H9 (cell line): ENCODE measurements around the gene DCC. TPM values are rescaled to one million over a fixed set of nuclear protein-coding genes. Genes with fewer than 3 reads are reported as not detected.

Source experiments
- DNase-seq: peaks from one replicate; pipeline ENCODE4 v3.0.0-alpha.2; 2017
- H2AFZ ChIP-seq: one replicate; pipeline ENCODE4 v1.6.1; 2013; ENCODE audit warnings: mild to moderate bottlenecking, low read length, control low read depth, moderate library complexity
- H2AK5ac ChIP-seq: 2 replicates; pipeline ENCODE4 v1.6.1; 2013; ENCODE audit warnings: low read length, control low read depth, mixed read lengths; ENCODE audit not compliant: insufficient read length
- H2BK120ac ChIP-seq: one replicate; pipeline ENCODE4 v1.6.1; 2013; ENCODE audit warnings: low read depth, mild to moderate bottlenecking, low read length, control low read depth, inconsistent platforms; ENCODE audit not compliant: poor library complexity, severe bottlenecking
- H2BK12ac ChIP-seq: 2 replicates; pipeline ENCODE4 v1.6.1; 2013; ENCODE audit warnings: low read length, control low read depth, mixed read lengths, low read depth; ENCODE audit not compliant: insufficient read length
- H2BK15ac ChIP-seq: 2 replicates; pipeline ENCODE4 v1.6.1; 2013; ENCODE audit warnings: low read depth, low read length, control low read depth
- H2BK20ac ChIP-seq: one replicate; pipeline ENCODE4 v1.6.1; 2013; ENCODE audit warnings: low read depth, mild to moderate bottlenecking, low read length, control low read depth, inconsistent platforms; ENCODE audit not compliant: poor library complexity, severe bottlenecking
- H2BK5ac ChIP-seq: 2 replicates; pipeline ENCODE4 v1.6.1; 2013; ENCODE audit warnings: low read length, control low read depth, mixed read lengths; ENCODE audit not compliant: insufficient read length
- H3K14ac ChIP-seq: 2 replicates; pipeline ENCODE4 v1.6.1; 2013; ENCODE audit warnings: low read length, control low read depth; ENCODE audit not compliant: insufficient read depth
- H3K18ac ChIP-seq: 2 replicates; pipeline ENCODE4 v1.6.1; 2013; ENCODE audit warnings: low read depth, mild to moderate bottlenecking, mixed read lengths, low read length, control low read depth; ENCODE audit not compliant: insufficient read length
- H3K23ac ChIP-seq: 2 replicates; pipeline ENCODE4 v1.6.1; 2013; ENCODE audit warnings: low read length, control low read depth, mixed read lengths, low read depth; ENCODE audit not compliant: insufficient read length
- H3K23me2 ChIP-seq: 2 replicates; pipeline ENCODE4 v1.6.1; 2013; ENCODE audit warnings: low read depth, mild to moderate bottlenecking, mixed read lengths, low read length, control low read depth; ENCODE audit not compliant: insufficient read length, poor library complexity, severe bottlenecking
- H3K27ac ChIP-seq: 2 replicates; pipeline ENCODE4 v1.5.1; 2013; ENCODE audit warnings: low read length, control low read depth, mixed read lengths, low read depth; ENCODE audit not compliant: insufficient read length
- H3K27me3 ChIP-seq: 2 replicates; pipeline ENCODE4 v1.6.1; 2013; ENCODE audit warnings: low read length, control low read depth, inconsistent platforms; ENCODE audit not compliant: insufficient read depth
- H3K4ac ChIP-seq: 2 replicates; pipeline ENCODE4 v1.6.1; 2013; ENCODE audit warnings: low read depth, mild to moderate bottlenecking, control low read depth, inconsistent platforms, low read length, moderate library complexity
- H3K4me1 ChIP-seq: 2 replicates; pipeline ENCODE4 v1.6.1; 2013; ENCODE audit warnings: low read length, control low read depth, inconsistent platforms; ENCODE audit not compliant: insufficient read depth
- H3K4me2 ChIP-seq: 2 replicates; pipeline ENCODE4 v1.6.1; 2013; ENCODE audit warnings: low read length, control low read depth, mixed read lengths; ENCODE audit not compliant: insufficient read length, insufficient read depth
- H3K56ac ChIP-seq: 2 replicates; pipeline ENCODE4 v1.6.1; 2013; ENCODE audit warnings: low read depth, mild to moderate bottlenecking, mixed read lengths, low read length, control low read depth; ENCODE audit not compliant: insufficient read length
- H3K79me1 ChIP-seq: 2 replicates; pipeline ENCODE4 v1.6.1; 2013; ENCODE audit warnings: low read depth, mild to moderate bottlenecking, moderate library complexity, low read length, control low read depth, inconsistent platforms; ENCODE audit not compliant: insufficient read depth, poor library complexity, severe bottlenecking
- H3K79me2 ChIP-seq: 2 replicates; pipeline ENCODE4 v1.6.1; 2013; ENCODE audit warnings: low read length, control low read depth, inconsistent platforms; ENCODE audit not compliant: insufficient read depth
- H3K9ac ChIP-seq: 2 replicates; pipeline ENCODE4 v1.6.1; 2013; ENCODE audit warnings: low read length, control low read depth, mixed read lengths; ENCODE audit not compliant: insufficient read length; ENCODE audit errors: extremely low read depth
- H3K9me3 ChIP-seq: one replicate; pipeline ENCODE4 v1.6.1; 2013; ENCODE audit warnings: low read depth, low read length, inconsistent platforms; ENCODE audit not compliant: control insufficient read depth
- H3T11ph ChIP-seq: one replicate; pipeline ENCODE4 v1.6.1; 2013; ENCODE audit warnings: mild to moderate bottlenecking, low read length, control low read depth, inconsistent platforms
- H4K20me1 ChIP-seq: one replicate; pipeline ENCODE4 v1.6.1; 2013; ENCODE audit not compliant: control insufficient read depth, insufficient read length, insufficient read depth
- H4K5ac ChIP-seq: 2 replicates; pipeline ENCODE4 v1.6.1; 2013; ENCODE audit warnings: low read depth, mild to moderate bottlenecking, mixed read lengths, low read length, control low read depth; ENCODE audit not compliant: insufficient read length
- H4K8ac ChIP-seq: replicated peaks from 2 replicates; pipeline ENCODE4 v1.6.1; 2013; ENCODE audit warnings: low read length, control low read depth, mixed read lengths, low read depth; ENCODE audit not compliant: insufficient read length
- H4K91ac ChIP-seq: 2 replicates; pipeline ENCODE4 v1.6.1; 2013; ENCODE audit warnings: low read depth, mild to moderate bottlenecking, moderate library complexity, mixed read lengths, low read length, control low read depth; ENCODE audit not compliant: insufficient read length
- H3K27ac Mint-ChIP-seq, 3 experiments: 2 replicates in 2 of 3; 3 replicates in 1 of 3; pipeline ENCODE4 v1.8.0; 2020 to 2021; ENCODE audit warnings: mixed read lengths in 3 of 3, mild to moderate bottlenecking in 1 of 3, moderate library complexity in 1 of 3
- H3K27me3 Mint-ChIP-seq: 2 replicates; pipeline ENCODE4 v1.8.0; 2021; ENCODE audit warnings: low read depth, mild to moderate bottlenecking, moderate library complexity, mixed read lengths
- H3K36me3 Mint-ChIP-seq, 3 experiments: 2 replicates in 2 of 3; 3 replicates in 1 of 3; pipeline ENCODE4 v1.8.0; 2020 to 2021; ENCODE audit warnings: low read depth in 3 of 3, mixed read lengths in 3 of 3; ENCODE audit not compliant: insufficient read depth in 1 of 3
- H3K4me1 Mint-ChIP-seq, 2 experiments: 2 replicates each; pipeline ENCODE4 v1.8.0; 2020; ENCODE audit warnings: mixed read lengths in 2 of 2
- H3K4me3 Mint-ChIP-seq, 2 experiments: 2 replicates in 1 of 2; 3 replicates in 1 of 2; pipeline ENCODE4 v1.8.0; 2020 to 2021; ENCODE audit warnings: mild to moderate bottlenecking in 2 of 2, mixed read lengths in 2 of 2, moderate library complexity in 1 of 2
- H3K9me3 Mint-ChIP-seq, 2 experiments: 2 replicates in 1 of 2; 3 replicates in 1 of 2; pipeline ENCODE4 v1.8.0; 2020; ENCODE audit warnings: mild to moderate bottlenecking in 2 of 2, mixed read lengths in 2 of 2, moderate library complexity in 1 of 2
- WGBS: extraction: QIAGEN DNeasy Blood & Tissue Kit; methylation state at CpG from one replicate; pipeline ENCODE4 v1.1.7; 2013; ENCODE audit warnings: missing lambda C conversion rate, low lambda C conversion rate, mixed read lengths; ENCODE audit not compliant: insufficient read length; ENCODE audit errors: extremely low coverage; 5-methylcytosine and 5-hydroxymethylcytosine counted together
- total RNA-seq: library from RNA; stranded (reverse); gene quantifications from 2 replicates; pipeline ENCODE4 v1.2.1, GENCODE V29; 2021
- TF ChIP-seq, protein P1 (sequence below): fragments of 200-600 bp; sonication (generic); conservative IDR thresholded peaks from 3 replicates; pipeline ENCODE4 v1.8.0; 2021; ENCODE audit warnings: antibody characterized with exemption, mild to moderate bottlenecking

The DCC gene
- total RNA-seq, 1 experiment from 2014 or later, result 0.35 TPM

DNA sequence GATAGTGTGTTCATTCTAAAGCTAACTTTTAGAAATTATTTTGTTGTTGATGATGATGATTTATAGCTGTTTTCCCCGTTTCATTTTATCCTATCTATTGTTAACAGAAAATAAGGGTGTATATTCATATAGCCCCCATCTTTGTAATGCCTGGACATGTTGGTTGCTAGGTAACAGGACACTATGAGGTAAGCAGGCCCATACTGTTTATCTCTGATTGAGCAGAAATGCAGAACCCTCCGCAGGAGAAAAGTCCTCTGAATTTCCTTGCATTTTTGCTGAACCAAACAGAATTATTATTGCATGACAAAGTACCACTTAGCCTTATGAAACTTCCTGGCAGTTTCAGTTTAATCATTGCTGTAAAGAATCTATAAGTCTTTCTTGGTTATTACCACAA is 339.4 kb downstream of the DCC start:
- Histone ChIP-seq H2BK12ac (no peak overlapping the region), H2BK120ac (no peak overlapping the region), H3K23ac (no peak overlapping the region), H3T11ph (no peak overlapping the region), H3K9ac (no peak overlapping the region), H4K5ac (no peak overlapping the region), H3K18ac (no peak overlapping the region), H2BK5ac (no peak overlapping the region), H3K23me2 (no peaks in the 10 kb centered on the region), H3K56ac (no peak overlapping the region), H3K27me3 (no peaks in the 10 kb centered on the region), H2AFZ (no peak overlapping the region), H3K4ac (no peak overlapping the region), H3K79me2 (no peaks in the 10 kb centered on the region), H4K20me1 (no peaks in the 10 kb centered on the region), H3K79me1 (no peaks in the 10 kb centered on the region), H3K9me3 (no peaks in the 10 kb centered on the region), H2BK20ac (no peak overlapping the region), H3K27ac (no peak overlapping the region), H2BK15ac (no peak overlapping the region), H3K4me1 (no peaks in the 10 kb centered on the region; the same call in 1 of the 2 replicates), H3K4me2 (no peak overlapping the region), H2AK5ac (no peak overlapping the region), H4K8ac (no peak overlapping the region), H4K91ac (no peak overlapping the region), H3K14ac (no peak overlapping the region)
- H3K4me3 Mint-ChIP-seq, result no peak overlapping the region
- no peaks in the 10 kb centered on the region; a peak in 1 of 7 replicates for H3K36me3 Mint-ChIP-seq
- no peaks in the 10 kb centered on the region for H3K27me3 Mint-ChIP-seq
- peaks cover 14 to 28% of the 10 kb centered on the region in 2 experiments for H3K4me1 Mint-ChIP-seq
- no CpG with 5 or more reads among the region's 2 CpGs for WGBS
- H3K27ac Mint-ChIP-seq, result no peak overlapping the region
- TF ChIP-seq, protein P1, sequence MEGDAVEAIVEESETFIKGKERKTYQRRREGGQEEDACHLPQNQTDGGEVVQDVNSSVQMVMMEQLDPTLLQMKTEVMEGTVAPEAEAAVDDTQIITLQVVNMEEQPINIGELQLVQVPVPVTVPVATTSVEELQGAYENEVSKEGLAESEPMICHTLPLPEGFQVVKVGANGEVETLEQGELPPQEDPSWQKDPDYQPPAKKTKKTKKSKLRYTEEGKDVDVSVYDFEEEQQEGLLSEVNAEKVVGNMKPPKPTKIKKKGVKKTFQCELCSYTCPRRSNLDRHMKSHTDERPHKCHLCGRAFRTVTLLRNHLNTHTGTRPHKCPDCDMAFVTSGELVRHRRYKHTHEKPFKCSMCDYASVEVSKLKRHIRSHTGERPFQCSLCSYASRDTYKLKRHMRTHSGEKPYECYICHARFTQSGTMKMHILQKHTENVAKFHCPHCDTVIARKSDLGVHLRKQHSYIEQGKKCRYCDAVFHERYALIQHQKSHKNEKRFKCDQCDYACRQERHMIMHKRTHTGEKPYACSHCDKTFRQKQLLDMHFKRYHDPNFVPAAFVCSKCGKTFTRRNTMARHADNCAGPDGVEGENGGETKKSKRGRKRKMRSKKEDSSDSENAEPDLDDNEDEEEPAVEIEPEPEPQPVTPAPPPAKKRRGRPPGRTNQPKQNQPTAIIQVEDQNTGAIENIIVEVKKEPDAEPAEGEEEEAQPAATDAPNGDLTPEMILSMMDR, result no peak
- DNase-seq, result no peak
- peaks cover 1% of the 10 kb centered on the region in 2 experiments; a peak in 2 of 5 replicates for H3K9me3 Mint-ChIP-seq
